Smooth muscle cell (in vitro differentiated cells): ENCODE results near the gene DEPDC5. TPM values are rescaled to one million over a fixed set of nuclear protein-coding genes. Genes with fewer than 3 reads are reported as not detected.
A peak's percentile ranks its signal among the peaks of the same experiment; 100 is the strongest.

ENCODE experiments used
- DNase-seq: peaks from one replicate; lab custom pipeline; 2025; ENCODE audit not compliant: unreplicated experiment; lab: John Stamatoyannopoulos, UW
- H2AFZ ChIP-seq: fragments of 200-600 bp; sonication (generic); 2 replicates; pipeline ENCODE4 v1.6.0; 2016; ENCODE audit warnings: antibody characterized with exemption, low read depth, mild to moderate bottlenecking
- H3F3A ChIP-seq: fragments of 200-600 bp; sonication (generic); 2 replicates; pipeline ENCODE4 v1.6.0; 2017; ENCODE audit warnings: antibody characterized with exemption, low read depth
- H3K27ac ChIP-seq: fragments of 200-600 bp; sonication (generic); 2 replicates; pipeline ENCODE4 v1.5.1; 2016; ENCODE audit warnings: low read depth, mild to moderate bottlenecking
- H3K27me3 ChIP-seq: fragments of 200-600 bp; sonication (generic); 2 replicates; pipeline ENCODE4 v1.6.1; 2016; ENCODE audit warnings: low read depth, mild to moderate bottlenecking
- H3K36me3 ChIP-seq: fragments of 200-600 bp; sonication (generic); 2 replicates; pipeline ENCODE4 v1.5.1; 2016; ENCODE audit warnings: low read depth
- H3K4me1 ChIP-seq: fragments of 200-600 bp; sonication (generic); 2 replicates; pipeline ENCODE4 v1.5.1; 2016; ENCODE audit warnings: low read depth
- H3K4me2 ChIP-seq: fragments of 200-600 bp; sonication (generic); 2 replicates; pipeline ENCODE4 v1.6.0; 2016; ENCODE audit warnings: mild to moderate bottlenecking
- H3K4me3 ChIP-seq: fragments of 200-600 bp; sonication (generic); 2 replicates; pipeline ENCODE4 v1.5.1; 2016; ENCODE audit warnings: mild to moderate bottlenecking
- H3K79me2 ChIP-seq: fragments of 200-600 bp; sonication (generic); 2 replicates; pipeline ENCODE4 v1.6.0; 2016; ENCODE audit warnings: low read depth, mild to moderate bottlenecking
- H3K9ac ChIP-seq: fragments of 200-600 bp; sonication (generic); 2 replicates; pipeline ENCODE4 v1.6.0; 2016; ENCODE audit warnings: low read depth
- H3K9me3 ChIP-seq: fragments of 200-600 bp; sonication (generic); replicated peaks from 2 replicates; pipeline ENCODE4 v1.5.1; 2016; ENCODE audit warnings: low read depth
- H4K20me1 ChIP-seq: fragments of 200-600 bp; sonication (generic); 2 replicates; pipeline ENCODE4 v1.6.0; 2016; ENCODE audit warnings: low read depth
- CTCF ChIP-seq: fragments of 200-600 bp; sonication (generic); IDR thresholded peaks from 2 replicates; pipeline ENCODE4 v1.5.1; 2017; ENCODE audit warnings: borderline replicate concordance, mild to moderate bottlenecking, antibody characterized with exemption; ENCODE audit not compliant: insufficient read depth, poor library complexity, severe bottlenecking
- WGBS: methylation state at CpG from one replicate; pipeline ENCODE4 v1.1.7; 2016; ENCODE audit warnings: low lambda C conversion rate; 5-methylcytosine and 5-hydroxymethylcytosine counted together
- polyA plus RNA-seq: library from polyadenylated mRNA; unstranded; fragments of >200 nt; fragmentation: Nextera tagmentation; extraction: Ambion mirVana; gene quantifications from 2 replicates; pipeline ENCODE4 v1.2.1, GENCODE V29; 2016
- small RNA-seq: library from RNA; depleted of rRNA; stranded (forward); fragments of <200 nt; gene quantifications from one replicate; pipeline ENCODE3, GENCODE V24; 2014
- total RNA-seq: library from RNA; depleted of rRNA; stranded (reverse); fragments of >200 nt; gene quantifications from 2 replicates; pipeline ENCODE4 v1.2.3, GENCODE V29; 2014

Gene DEPDC5
- total and polyA plus RNA-seq, 2 experiments from 2014 or later: 8.5 to 11.6 TPM

GRCh38 chr22:31953261-31953660 lies 199.4 kb downstream of the DEPDC5 start:
- Histone ChIP-seq H3K4me1 (peaks cover 18% of the 10 kb centered on the region), H3K36me3 (peaks cover 8% of the 10 kb centered on the region), H3K9ac (no peak overlapping the region), H2AFZ (no peak overlapping the region), H3K27me3 (no peaks in the 10 kb centered on the region), H3K4me3 (no peak overlapping the region), H3K9me3 (no peaks in the 10 kb centered on the region), H4K20me1 (peaks cover 90% of the 10 kb centered on the region), H3K4me2 (peak overlapping the region; percentile 49), H3F3A (peaks cover 5% of the 10 kb centered on the region), H3K27ac (peak overlapping the region; percentile 72), H3K79me2 (peaks cover 66% of the 10 kb centered on the region)
- no peak for TF ChIP-seq CTCF
- DNase-seq: no peak
- 96% methylated on average over 3 of the region's 3 CpGs for WGBS

GRCh38 chr22:31954535-31955523 lies 201.0 kb downstream of the DEPDC5 start:
- no peak for DNase-seq
- no peak overlapping the region for H2AFZ ChIP-seq
- H3K4me3 ChIP-seq: no peak overlapping the region
- no peak overlapping the region for H3K4me2 ChIP-seq
- H3K36me3 ChIP-seq: peaks cover 8% of the 10 kb centered on the region
- no peak overlapping the region for H3K9ac ChIP-seq
- peaks cover 51% of the 10 kb centered on the region for H3K79me2 ChIP-seq
- H3K27ac ChIP-seq: peak overlapping the region; percentile 46
- no peak for TF ChIP-seq CTCF
- WGBS: 97% methylated on average over 11 of the region's 11 CpGs
- H4K20me1 ChIP-seq: peaks cover 76% of the 10 kb centered on the region
- H3F3A ChIP-seq: peaks cover 5% of the 10 kb centered on the region
- H3K9me3 ChIP-seq: no peaks in the 10 kb centered on the region
- peaks cover 18% of the 10 kb centered on the region for H3K4me1 ChIP-seq
- no peaks in the 10 kb centered on the region for H3K27me3 ChIP-seq

GRCh38 chr22:31956360-31956759 lies 202.5 kb downstream of the DEPDC5 start:
- no peak for DNase-seq
- H4K20me1 ChIP-seq: peaks cover 62% of the 10 kb centered on the region
- peaks cover 3% of the 10 kb centered on the region for H3F3A ChIP-seq
- peaks cover 18% of the 10 kb centered on the region for H3K4me1 ChIP-seq
- no peaks in the 10 kb centered on the region for H3K27me3 ChIP-seq
- no peak overlapping the region for H2AFZ ChIP-seq
- TF ChIP-seq CTCF: no peak
- H3K4me2 ChIP-seq: no peak overlapping the region
- peaks cover 36% of the 10 kb centered on the region for H3K79me2 ChIP-seq
- peaks cover 8% of the 10 kb centered on the region for H3K36me3 ChIP-seq
- H3K4me3 ChIP-seq: no peak overlapping the region
- 97% methylated on average over 12 of the region's 12 CpGs for WGBS
- H3K27ac ChIP-seq: no peak overlapping the region
- H3K9me3 ChIP-seq: no peaks in the 10 kb centered on the region
- no peak overlapping the region for H3K9ac ChIP-seq

Small RNA genes lying within 50 kb of the gene (small RNA-seq; reads per million reads assigned to genes)
- not detected for gene RN7SL20P

Other genes starting within 250 kb of the DEPDC5 start
- gene PISD, start 91.8 kb upstream of the DEPDC5 start, total RNA-seq: 15.3 and 21.1 TPM in 2 replicates
- 31.6 and 33.1 TPM in 2 replicates for gene PISD, start 91.8 kb upstream of the DEPDC5 start, polyA plus RNA-seq
- 20.6 and 22.4 TPM in 2 replicates for gene PRR14L, start 3.9 kb upstream of the DEPDC5 start, total RNA-seq
- 9.2 and 12.8 TPM in 2 replicates for gene PRR14L, start 3.9 kb upstream of the DEPDC5 start, polyA plus RNA-seq
- gene YWHAH, start 190.5 kb downstream of the DEPDC5 start, total RNA-seq: 74.4 and 79.4 TPM in 2 replicates
- gene YWHAH, start 190.5 kb downstream of the DEPDC5 start, polyA plus RNA-seq: 101 and 103 TPM in 2 replicates